HG03025 (cell line): ENCODE measurements around the gene PRKCD.

ENCODE experiments used
- ATAC-seq: cut with Tn5 transposase; IDR thresholded peaks from one replicate; pipeline ENCODE4 v1.9.1; 2021; ENCODE audit warnings: mild to moderate bottlenecking, moderate library complexity; ENCODE audit not compliant: unreplicated experiment, low FRiP score

PRKCD gene

GRCh38 chr3:53154881-53155285 lies 6.1 kb upstream of the PRKCD start:
- ATAC-seq = no peak

- no peak for ATAC-seq
These were observed 5.2 kb upstream of the PRKCD start for GRCh38 chr3:53155760-53156159.

GRCh38 chr3:53156368-53156834 lies 4.6 kb upstream of the PRKCD start:
- ATAC-seq = no peak

- no peak for ATAC-seq
These were observed 2.9 kb upstream of the PRKCD start for GRCh38 chr3:53157974-53158580.

- ATAC-seq = no peak
These were observed 2.2 kb upstream of the PRKCD start for GRCh38 chr3:53158765-53159155.

DNA sequence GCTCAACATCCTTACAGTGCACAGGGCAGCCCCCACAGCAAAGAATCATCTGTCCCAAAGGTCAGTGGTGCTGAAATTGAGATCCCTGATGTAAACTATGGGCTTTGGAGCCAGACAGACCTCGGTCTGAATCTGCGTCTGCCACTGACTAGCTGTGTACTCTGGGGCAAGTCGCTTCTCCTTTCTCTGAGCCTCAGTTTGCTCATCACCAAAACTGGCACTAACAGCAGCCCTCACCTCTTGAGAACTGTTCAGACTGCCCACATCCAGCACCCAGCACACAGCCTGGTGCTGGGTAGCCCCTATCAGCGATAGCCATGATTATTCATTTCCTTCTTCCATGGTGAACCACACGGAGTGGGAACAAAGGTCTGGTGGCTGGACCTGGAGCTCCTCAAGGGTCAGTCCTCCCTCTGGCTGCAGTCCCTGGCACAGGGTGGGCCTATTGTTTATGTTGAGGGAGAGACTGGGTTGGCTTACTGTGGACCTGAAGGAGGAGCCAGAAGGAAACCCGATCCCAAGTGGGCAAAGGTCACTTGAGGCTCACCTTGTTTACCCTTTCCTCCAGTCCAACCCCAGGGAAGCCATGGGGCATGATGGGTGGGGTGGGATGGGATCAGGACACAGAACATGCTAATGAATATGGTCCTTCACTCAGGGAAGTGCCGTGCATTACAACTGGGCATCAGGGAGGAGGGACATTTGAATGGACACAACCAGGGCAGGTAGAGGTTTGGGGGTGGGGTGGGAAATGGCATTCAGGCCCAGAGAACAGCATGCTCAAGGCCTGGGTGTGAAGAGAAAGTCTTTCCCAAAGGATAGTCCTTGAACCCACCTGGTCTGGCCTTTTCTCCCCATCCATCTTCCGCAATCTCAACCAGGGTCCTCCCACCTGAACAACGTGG lies 1.6 kb upstream of the PRKCD start:
- no peak for ATAC-seq

DNA sequence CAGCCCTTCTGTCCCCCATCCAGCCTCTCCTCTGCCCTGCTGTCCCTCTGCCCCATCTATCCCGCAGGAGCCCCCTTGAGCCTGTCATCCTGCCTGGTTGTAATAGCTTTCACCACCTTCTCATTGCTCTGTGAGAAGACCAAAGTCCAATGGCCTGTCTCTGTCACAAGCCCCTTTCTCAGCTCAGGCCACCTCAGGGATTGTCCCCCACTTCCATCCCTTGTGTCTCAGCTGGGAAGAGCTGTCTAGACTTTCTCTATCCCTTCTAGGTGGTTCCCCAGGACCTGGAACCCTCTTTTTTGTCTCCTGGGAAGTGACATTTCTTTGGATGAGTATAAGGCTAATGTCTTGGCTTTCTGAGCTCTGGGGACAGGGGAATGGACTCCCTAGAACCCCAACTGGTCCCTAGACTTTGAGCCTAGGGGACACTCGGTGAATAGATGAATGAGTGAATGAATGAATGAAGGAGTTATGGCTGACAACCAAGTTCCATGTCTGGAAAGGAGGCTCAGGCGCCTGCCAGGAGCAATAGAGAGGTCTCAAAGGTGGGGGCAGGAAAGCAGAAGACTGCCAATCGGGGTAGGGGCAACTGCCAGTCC lies 849 bp upstream of the PRKCD start:
- no peak for ATAC-seq

- ATAC-seq = no peak
These were observed 426 bp downstream of the PRKCD start for GRCh38 chr3:53161450-53161819.

DNA sequence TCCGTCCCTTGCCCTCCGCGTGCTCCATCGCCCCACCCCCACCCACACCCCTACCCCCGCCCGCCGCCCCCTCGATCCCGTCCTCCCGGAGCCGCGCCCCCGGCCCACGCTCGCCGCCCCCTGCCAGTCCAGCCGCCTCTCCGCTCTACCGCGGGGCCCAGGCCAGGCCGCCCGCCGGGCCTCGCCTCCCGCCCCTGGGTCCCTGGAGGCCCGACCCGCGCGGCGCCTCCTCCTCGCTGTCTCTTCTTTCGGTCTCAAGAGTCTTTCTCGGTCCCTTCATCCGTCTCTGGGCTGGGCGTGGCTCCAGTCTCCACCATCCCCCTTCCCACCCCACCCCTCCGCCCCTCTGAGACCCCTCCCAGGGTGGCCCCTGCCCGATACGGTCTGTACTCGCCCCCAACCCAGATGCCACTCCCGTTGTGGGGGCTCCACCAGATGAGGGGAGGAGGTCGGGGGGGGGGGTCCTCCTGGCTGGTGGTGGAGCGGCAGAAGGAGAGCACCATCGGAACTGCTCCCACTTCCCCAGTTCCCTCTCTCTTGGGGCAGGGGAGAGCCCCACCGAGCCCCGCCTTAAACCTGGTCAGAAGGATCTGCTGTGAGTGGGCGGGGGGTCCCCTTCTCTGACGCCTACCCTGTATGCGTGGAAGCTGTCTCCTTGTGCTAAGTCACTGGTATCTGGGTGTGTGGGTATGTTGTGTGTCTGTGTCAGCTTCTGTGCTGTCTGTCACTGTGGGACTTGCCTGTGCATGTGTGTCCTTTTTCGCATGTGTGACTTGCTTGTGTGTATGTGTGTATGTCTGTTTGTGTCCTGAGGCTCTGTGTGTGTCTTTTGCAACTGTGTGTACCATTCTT lies 1.0 kb downstream of the PRKCD start:
- peak; percentile 29 for ATAC-seq

- no peak for ATAC-seq
These were observed 1.8 kb downstream of the PRKCD start for GRCh38 chr3:53162672-53163443.

- ATAC-seq = no peak
These were observed 2.7 kb downstream of the PRKCD start for GRCh38 chr3:53163444-53164387.

- no peak for ATAC-seq
These were observed 3.9 kb downstream of the PRKCD start for GRCh38 chr3:53164911-53165310.

DNA sequence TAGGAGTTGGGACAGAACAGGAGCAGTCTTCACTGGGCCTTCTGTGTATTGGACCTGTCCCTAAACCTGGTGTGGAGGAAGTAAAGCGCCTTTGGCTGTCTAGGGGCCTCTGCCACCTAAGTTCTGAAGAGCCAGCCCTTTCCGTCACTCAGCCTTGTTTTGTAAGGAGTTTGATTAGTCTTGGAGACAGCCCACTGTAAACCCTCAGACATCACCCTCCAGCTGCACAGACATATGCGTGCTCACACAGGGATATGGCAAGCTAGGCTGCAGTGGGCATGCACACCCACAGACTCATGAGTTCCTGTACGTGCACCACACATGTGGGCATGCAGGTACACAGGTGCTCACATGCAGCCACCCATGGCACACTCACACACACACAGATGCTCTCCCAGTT lies 5.2 kb downstream of the PRKCD start:
- no peak for ATAC-seq

DNA sequence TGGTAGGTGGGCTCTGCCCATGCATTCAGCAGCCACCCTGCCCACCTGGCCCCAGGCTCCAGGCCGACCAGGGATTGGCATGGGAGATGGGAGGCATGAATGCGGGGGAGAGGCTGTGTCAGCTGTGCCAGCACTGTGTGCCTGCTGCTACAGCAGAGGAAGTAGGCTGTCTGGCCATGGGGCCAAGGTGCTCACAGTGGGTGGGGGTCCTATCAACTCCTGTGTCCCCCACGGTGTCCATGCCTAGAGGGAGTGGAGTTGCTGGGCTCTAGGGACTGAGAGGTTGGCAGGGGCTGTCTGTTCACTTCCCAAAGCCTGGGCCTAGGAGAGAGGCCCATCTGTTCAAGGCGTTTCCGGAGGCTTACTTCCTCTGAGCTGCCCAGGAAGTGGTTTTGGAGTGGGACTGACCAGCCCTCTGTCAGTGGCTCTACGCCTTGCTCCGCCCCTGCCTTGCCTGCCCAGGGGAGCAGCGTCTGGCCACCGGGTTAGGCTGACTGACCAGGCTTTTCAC lies 5.8 kb downstream of the PRKCD start:
- no peak for ATAC-seq

DNA sequence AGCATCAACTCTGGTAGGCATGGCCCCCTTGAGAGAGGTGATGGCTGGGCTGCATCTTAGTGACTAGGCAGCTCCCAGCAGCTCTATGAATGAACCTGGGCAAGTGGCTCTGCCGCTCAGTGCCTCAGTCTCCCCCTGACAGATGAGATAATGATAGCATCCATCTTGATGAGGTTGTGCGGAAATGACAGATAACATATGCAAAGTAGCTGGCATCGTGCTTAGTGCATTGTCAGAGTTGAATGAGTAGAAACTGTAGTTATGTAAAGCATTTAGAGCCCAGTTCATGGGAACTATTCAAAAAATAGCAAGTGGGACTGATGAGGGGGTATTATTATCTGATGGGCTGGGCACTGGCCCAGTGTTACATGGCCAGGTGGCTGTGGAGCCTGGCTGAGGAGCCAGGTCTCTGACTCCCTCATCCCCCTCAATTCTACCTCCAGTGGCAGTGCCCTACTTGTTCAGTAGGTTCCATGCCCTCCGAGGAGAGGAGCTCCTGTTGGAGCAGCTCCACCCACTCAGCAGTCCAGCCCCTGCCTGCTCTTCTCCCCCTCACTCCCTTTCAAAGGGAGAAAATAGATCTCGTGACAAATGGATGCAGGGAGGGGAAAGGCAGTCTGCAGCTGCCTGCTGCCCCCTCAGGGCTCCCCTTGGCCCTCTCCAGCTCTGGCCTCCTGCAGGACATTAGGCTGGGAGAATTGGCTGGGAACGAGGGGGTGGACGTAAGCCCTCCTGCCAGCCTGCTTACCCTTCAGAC lies 6.6 kb downstream of the PRKCD start:
- ATAC-seq = no peak

DNA sequence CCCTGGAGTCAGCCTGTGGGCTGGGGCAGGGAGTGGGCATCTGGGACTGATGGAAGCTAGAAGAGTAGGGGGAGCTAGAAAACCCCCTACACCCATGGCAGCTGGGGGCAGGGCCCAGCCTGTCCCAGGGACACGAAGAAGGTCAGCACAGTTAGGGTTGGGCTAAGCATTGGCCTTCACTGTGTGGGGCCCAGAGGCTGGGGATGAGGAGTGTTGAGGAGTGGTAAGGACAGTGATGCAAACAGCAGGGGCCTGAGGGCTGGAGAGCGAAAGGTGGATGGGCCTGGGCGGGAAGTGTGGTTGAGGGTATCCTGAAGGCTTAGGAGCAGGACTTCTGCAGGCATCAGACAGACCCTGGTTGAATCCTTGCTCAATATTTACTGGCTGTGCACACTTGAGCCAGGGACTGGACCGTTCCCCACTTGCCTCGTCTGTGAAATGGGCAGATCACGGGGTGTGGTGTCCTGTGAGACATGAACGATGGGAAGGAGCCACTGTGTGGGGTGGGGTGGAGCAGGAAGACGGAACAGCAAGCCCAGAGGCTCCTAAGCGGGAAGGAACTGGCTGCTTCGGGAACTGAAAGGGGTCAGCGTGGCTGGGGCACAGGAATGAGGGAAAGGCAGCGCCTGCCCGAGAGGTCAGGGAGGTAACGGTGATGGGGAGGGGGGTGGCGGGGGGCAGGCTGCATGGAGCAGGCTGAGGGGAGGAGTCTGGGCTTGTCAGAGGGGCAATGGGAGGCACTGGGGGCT lies 7.3 kb downstream of the PRKCD start:
- ATAC-seq = no peak
